Mammary epithelial cell (primary cell): Measurements from ENCODE around the gene TROAP.

Source experiments
- EZH2 ChIP-seq: IDR thresholded peaks from 2 replicates; pipeline ENCODE4 v1.6.1; 2012; ENCODE audit warnings: low read length, inconsistent platforms, borderline replicate concordance
- TF ChIP-seq, protein P1 (sequence below), 2 donors: IDR thresholded peaks in 1 of 2; conservative IDR thresholded peaks in 1 of 2; 2 replicates each; pipeline ENCODE4 v1.5.1; 2011 to 2012; ENCODE audit warnings: inconsistent platforms in 2 of 2, low read length in 2 of 2, mild to moderate bottlenecking in 2 of 2, control low read depth in 1 of 2, low read depth in 1 of 2; ENCODE audit not compliant: insufficient read depth in 1 of 2; ENCODE audit errors: extremely low read depth in 1 of 2

DNA sequence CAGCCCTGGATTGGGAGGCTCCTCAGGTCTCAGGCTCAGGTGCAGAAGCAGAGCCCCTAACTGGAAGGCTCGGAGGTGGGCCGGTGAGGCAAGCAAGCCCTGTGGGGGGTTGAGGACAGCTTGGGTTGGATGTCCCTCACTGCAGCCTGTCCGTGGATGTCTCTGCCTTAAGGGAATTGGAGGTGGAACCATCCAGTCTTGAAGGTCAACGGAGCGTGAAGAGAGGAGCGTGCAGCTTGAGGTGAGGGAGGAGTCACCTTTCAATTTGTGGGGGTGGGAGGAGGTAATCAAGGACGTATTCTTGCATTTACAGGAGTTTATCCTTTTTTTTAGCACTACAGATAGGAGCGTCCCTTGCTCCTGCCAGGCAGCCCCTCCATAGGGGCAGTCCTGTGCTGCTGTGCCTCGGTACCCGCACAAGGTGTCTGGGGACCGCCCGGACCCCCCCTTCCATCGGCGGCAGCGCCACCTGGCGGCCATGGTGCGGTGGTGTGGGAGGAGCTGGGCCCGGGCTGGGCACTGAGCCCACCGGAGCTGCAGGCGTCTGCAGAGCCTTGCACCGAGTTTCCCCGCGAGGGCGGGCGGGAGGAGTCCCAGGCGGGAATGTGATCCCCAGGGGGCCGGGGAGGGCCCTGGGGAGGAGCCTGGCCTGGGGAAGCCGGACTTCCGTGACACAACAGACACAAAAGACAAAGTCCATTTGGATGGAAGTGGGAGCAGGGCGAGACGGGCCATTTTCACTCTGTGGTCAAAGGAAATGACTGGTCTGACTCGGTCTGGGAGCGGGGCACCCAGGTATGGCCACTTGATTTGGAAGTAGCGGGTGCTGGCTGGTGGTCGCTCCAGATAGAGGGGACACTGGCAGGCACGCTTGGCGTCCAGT is 24.5 kb downstream of the TROAP start:
- TF ChIP-seq, protein P1, sequence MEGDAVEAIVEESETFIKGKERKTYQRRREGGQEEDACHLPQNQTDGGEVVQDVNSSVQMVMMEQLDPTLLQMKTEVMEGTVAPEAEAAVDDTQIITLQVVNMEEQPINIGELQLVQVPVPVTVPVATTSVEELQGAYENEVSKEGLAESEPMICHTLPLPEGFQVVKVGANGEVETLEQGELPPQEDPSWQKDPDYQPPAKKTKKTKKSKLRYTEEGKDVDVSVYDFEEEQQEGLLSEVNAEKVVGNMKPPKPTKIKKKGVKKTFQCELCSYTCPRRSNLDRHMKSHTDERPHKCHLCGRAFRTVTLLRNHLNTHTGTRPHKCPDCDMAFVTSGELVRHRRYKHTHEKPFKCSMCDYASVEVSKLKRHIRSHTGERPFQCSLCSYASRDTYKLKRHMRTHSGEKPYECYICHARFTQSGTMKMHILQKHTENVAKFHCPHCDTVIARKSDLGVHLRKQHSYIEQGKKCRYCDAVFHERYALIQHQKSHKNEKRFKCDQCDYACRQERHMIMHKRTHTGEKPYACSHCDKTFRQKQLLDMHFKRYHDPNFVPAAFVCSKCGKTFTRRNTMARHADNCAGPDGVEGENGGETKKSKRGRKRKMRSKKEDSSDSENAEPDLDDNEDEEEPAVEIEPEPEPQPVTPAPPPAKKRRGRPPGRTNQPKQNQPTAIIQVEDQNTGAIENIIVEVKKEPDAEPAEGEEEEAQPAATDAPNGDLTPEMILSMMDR (conservative IDR thresholded peaks at IDR 0.05 in 1 of 2, IDR thresholded peaks at IDR 0.05 in 1 of 2; ENCODE audit: extremely low read depth in 1 of 2, insufficient read depth in 1 of 2, low read depth in 1 of 2, low read length in 2 of 2) = peak; percentile 80 to 85
- peak; percentile 81 for TF ChIP-seq EZH2
